Measurements from ENCODE around the gene ZNF768.

- TF ChIP-seq ZNF331 (CRISPR knock-in tag; IDR thresholded peaks at IDR 0.05; ENCODE audit: low read depth) = no peak
- no peak for TF ChIP-seq CTCF (conservative IDR thresholded peaks at IDR 0.05; ENCODE audit: low read depth in 2 of 2)
- TF ChIP-seq EZH2phosphoT487 (IDR thresholded peaks at IDR 0.05; ENCODE audit: unreplicated experiment) = no peak
- no peak for TF ChIP-seq CREB1 (CRISPR knock-in tag; IDR thresholded peaks at IDR 0.05; ENCODE audit: low read depth)
These were observed 49.4 kb downstream of the ZNF768 start for GRCh38 chr16:30476991-30477390.

Measured in GM23338 (cell line).